ENCODE measurements around the gene TNS1. TPM values are rescaled to one million over a fixed set of nuclear protein-coding genes. Genes with fewer than 3 reads are reported as not detected.

TNS1 gene
- total RNA-seq, 1 donor: 48.9 TPM

- peak; percentile 27 for DNase-seq (ENCODE audit: insufficient read length, low spot score, missing footprints)
These were observed 96.0 kb downstream of the TNS1 start for GRCh38 chr2:217906798-217907197.

GRCh38 chr2:217905896-217906295, 96.9 kb downstream of the TNS1 start:
- Histone ChIP-seq H2AFZ (ENCODE audit: low read length) (no peak overlapping the region), H3K79me2 (ENCODE audit: insufficient read depth, low read length) (peaks cover 31% of the 10 kb centered on the region), H3K36me3 (ENCODE audit: insufficient read depth, low read length) (peaks cover 23% of the 10 kb centered on the region), H3K27ac (ENCODE audit: low read depth, low read length) (no peak overlapping the region), H3K4me1 (ENCODE audit: insufficient read depth, low read length) (peaks cover 53% of the 10 kb centered on the region), H3K4me2 (ENCODE audit: insufficient read depth, low read length) (no peak overlapping the region), H4K20me1 (ENCODE audit: insufficient read depth, low read length) (peaks cover 62% of the 10 kb centered on the region), H3K9me3 (ENCODE audit: low read depth, low read length) (no peaks in the 10 kb centered on the region), H3K4me3 (ENCODE audit: insufficient read depth, low read length) (no peak overlapping the region), H3K27me3 (ENCODE audit: insufficient read depth, low read length) (no peaks in the 10 kb centered on the region)
- DNase-seq (ENCODE audit: insufficient read length, low spot score, missing footprints): peak; percentile 6
- TF ChIP-seq CTCF (IDR thresholded peaks at IDR 0.05; ENCODE audit: extremely low read depth, low read depth, low read length): no peak

More at GRCh38 chr2:217906798-217907197, 96.0 kb downstream of the TNS1 start:
- no peaks in the 10 kb centered on the region for H3K27me3 ChIP-seq (ENCODE audit: insufficient read depth, low read length)
- no peak for TF ChIP-seq CTCF (IDR thresholded peaks at IDR 0.05; ENCODE audit: extremely low read depth, low read depth, low read length)
- H3K9me3 ChIP-seq (ENCODE audit: low read depth, low read length): no peaks in the 10 kb centered on the region
- H3K4me1 ChIP-seq (ENCODE audit: insufficient read depth, low read length): peaks cover 53% of the 10 kb centered on the region
- peaks cover 33% of the 10 kb centered on the region for H3K79me2 ChIP-seq (ENCODE audit: insufficient read depth, low read length)
- H4K20me1 ChIP-seq (ENCODE audit: insufficient read depth, low read length): peaks cover 62% of the 10 kb centered on the region
- no peak overlapping the region for H3K4me3 ChIP-seq (ENCODE audit: insufficient read depth, low read length)
- no peak overlapping the region for H3K4me2 ChIP-seq (ENCODE audit: insufficient read depth, low read length)
- no peak overlapping the region for H3K27ac ChIP-seq (ENCODE audit: low read depth, low read length)
- H3K36me3 ChIP-seq (ENCODE audit: insufficient read depth, low read length): peaks cover 17% of the 10 kb centered on the region
- H2AFZ ChIP-seq (ENCODE audit: low read length): no peak overlapping the region

- peak; percentile 32 for DNase-seq (ENCODE audit: insufficient read length, low spot score, missing footprints)
- no peak overlapping the region for H3K4me3 ChIP-seq (ENCODE audit: insufficient read depth, low read length)
These were observed 97.4 kb downstream of the TNS1 start for GRCh38 chr2:217905395-217905794.

GRCh38 chr2:217904614-217904965, 98.2 kb downstream of the TNS1 start:
- Histone ChIP-seq H3K9me3 (ENCODE audit: low read depth, low read length) (no peaks in the 10 kb centered on the region), H3K27me3 (ENCODE audit: insufficient read depth, low read length) (no peaks in the 10 kb centered on the region), H3K36me3 (ENCODE audit: insufficient read depth, low read length) (peaks cover 28% of the 10 kb centered on the region), H3K4me3 (ENCODE audit: insufficient read depth, low read length) (no peak overlapping the region), H3K4me2 (ENCODE audit: insufficient read depth, low read length) (no peak overlapping the region), H3K79me2 (ENCODE audit: insufficient read depth, low read length) (peaks cover 22% of the 10 kb centered on the region), H3K4me1 (ENCODE audit: insufficient read depth, low read length) (peaks cover 41% of the 10 kb centered on the region), H4K20me1 (ENCODE audit: insufficient read depth, low read length) (peaks cover 55% of the 10 kb centered on the region), H3K27ac (ENCODE audit: low read depth, low read length) (peak overlapping the region; percentile 77), H2AFZ (ENCODE audit: low read length) (no peak overlapping the region)
- peak; percentile 60 for DNase-seq (ENCODE audit: insufficient read length, low spot score, missing footprints)
- no peak for TF ChIP-seq CTCF (IDR thresholded peaks at IDR 0.05; ENCODE audit: extremely low read depth, low read depth, low read length)

More at GRCh38 chr2:217905395-217905794, 97.4 kb downstream of the TNS1 start:
- no peak overlapping the region for H3K4me2 ChIP-seq (ENCODE audit: insufficient read depth, low read length)
- H3K36me3 ChIP-seq (ENCODE audit: insufficient read depth, low read length): peaks cover 28% of the 10 kb centered on the region
- no peak overlapping the region for H3K27ac ChIP-seq (ENCODE audit: low read depth, low read length)
- H2AFZ ChIP-seq (ENCODE audit: low read length): no peak overlapping the region
- peaks cover 27% of the 10 kb centered on the region for H3K79me2 ChIP-seq (ENCODE audit: insufficient read depth, low read length)
- H3K27me3 ChIP-seq (ENCODE audit: insufficient read depth, low read length): no peaks in the 10 kb centered on the region
- TF ChIP-seq CTCF (IDR thresholded peaks at IDR 0.05; ENCODE audit: extremely low read depth, low read depth, low read length): no peak
- H3K4me1 ChIP-seq (ENCODE audit: insufficient read depth, low read length): peaks cover 49% of the 10 kb centered on the region
- no peaks in the 10 kb centered on the region for H3K9me3 ChIP-seq (ENCODE audit: low read depth, low read length)
- peaks cover 58% of the 10 kb centered on the region for H4K20me1 ChIP-seq (ENCODE audit: insufficient read depth, low read length)
